ENCODE results near the gene FLNB.
A peak's percentile ranks its signal among the peaks of the same experiment; 100 is the strongest.

The FLNB gene

DNA sequence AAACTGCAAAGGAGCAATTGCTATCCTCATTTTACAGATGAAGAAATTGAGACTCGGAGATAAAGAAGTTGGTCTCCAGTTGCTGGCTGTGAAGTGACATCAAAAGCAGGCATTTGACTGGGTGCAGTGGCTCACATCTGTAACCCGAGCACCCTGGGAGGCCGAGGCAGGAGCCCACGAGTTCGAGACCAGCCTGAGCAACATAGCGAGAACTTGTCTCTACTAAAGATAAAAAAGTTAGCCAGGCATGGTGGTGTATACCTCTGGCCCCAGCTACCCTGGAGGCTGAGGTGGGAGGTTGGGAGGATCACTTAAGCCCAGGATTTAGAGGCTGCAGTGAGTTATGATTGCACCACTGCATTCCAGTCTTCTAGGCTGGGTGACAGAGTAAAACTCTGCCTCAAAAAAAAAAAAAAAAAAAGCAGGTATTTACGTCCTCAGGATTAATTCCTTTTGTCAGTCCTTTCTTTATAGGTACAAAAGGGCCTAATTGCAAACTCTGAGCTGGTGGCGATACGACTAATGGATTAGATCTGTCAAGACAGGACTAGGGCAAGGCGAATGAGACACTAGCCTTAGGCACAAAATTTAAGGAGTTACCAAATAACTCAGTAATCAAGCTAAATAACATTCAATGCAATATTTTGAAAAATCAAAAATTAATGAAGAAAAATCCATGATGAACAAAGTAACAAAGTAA, 208.4 kb downstream of the FLNB start:
- no peak for DNase-seq

DNA sequence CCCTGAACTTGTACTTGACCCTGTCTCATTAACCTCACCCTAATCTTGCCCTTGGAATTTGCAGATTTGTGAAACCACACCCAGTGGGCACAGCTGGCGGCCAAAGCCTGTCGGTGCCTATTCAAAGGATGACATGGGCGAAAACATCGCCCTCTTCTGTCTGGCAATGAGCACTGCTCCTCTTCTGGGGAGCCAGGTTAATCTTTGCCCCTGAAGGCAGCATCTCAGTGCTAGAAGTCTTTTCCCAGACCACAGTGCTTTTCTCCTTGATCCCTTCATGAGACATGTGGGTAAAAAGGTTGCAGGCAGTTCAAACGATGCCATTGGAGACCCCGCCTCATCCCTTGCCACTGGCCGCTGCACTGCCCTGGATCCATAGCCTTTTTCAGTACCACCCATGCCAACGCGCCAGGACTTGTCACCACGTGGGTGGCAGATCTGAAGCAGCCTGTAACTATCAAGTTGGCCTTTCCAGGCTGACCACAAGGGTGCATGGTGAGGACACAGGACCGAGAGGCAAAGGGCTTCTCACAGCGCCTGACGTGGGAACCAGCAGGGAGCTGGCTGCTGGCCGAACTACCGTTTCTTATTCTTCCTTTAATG, 209.1 kb downstream of the FLNB start:
- DNase-seq: peak; percentile 61 to 71

DNA sequence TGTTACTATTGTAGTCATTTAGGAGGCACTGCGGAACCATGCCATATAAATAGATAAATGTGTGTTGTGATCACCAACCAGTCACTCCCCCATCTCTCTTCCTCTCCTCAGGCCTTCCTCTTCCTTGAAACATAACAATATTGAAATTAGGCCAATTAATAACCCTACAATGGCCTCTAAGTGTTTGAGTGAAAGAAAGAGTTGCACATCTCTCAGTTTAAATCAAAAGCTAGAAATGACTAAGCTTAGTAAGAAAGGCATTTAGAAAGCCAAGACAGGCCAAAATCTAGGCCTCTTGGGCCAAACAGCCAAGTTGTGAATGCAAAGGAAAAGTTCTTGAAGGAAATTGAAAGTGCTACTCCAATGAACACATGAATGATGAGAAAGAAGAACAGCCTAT, 210.7 kb downstream of the FLNB start:
- DNase-seq: no peak
